ENCODE results near the gene FAM3D. TPM values are rescaled to one million over a fixed set of nuclear protein-coding genes. Genes with fewer than 3 reads are reported as not detected.

FAM3D gene
- polyA plus RNA-seq, 3 donors = 0.28 to 1.9 (median 0.71) TPM

DNA sequence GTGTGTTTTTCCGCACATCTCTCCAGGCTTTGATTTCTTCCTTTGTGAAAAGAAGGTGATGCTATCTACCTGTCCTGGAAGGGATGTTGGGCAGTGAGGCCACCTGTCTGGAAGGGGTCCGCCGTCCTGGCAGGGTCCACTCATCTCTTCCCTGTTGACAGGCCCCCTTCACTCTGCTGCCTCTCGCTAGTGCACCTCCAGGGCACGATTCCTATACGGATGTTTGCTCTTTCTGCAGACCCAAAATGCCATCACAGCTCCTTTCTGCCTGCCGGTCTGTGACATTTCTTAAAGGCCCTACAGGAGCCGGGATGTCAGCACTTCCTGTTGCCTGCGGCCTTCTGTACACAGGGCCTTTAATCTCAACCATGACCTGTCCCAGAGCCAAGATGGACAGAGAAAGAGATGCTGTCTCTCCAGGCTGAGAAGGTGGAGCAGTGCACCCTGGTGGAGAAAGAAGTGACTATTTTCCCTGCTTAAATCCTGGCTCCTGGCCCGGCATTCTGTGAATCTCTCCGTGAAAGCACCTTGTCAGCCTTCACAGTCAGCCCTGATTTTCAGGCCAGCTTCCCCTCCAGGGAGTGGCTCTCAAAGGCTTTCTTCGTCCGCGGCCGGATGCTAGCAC, 7.4 kb downstream of the FAM3D start:
- peaks cover 0 to 3% (median 0%) of the 10 kb centered on the region in 7 donors for H3K9me3 Mint-ChIP-seq
- no peak overlapping the region for H3K9ac ChIP-seq (ENCODE audit: insufficient read depth, low read length, poor library complexity, severe bottlenecking)
- H3K4me2 ChIP-seq (replicated peaks; ENCODE audit: extremely low read depth, low read length, poor library complexity, severe bottlenecking) = no peak overlapping the region

DNA sequence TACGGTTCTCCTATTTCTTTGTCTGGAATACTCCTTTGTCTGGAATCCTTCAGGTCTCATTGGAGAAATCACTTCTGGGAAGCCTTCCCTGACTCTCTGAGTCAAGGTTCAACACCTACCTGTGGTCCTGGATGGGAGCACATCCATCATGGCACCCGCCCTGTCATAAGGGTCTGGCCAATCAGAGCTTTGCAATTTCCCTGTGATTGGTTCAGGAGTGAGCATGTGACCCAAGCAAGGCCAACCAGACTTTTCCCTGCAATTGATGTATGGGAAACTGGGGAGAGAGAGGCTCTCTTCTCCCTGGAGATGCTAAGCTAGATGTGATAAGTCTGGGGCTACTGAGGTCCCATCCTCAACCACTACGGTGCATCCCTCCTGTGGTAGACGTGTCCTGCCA, 8.1 kb downstream of the FAM3D start:
- H3K27ac Mint-ChIP-seq = no peak overlapping the region
- Histone ChIP-seq H3K4me3 (replicated peaks in 1 of 3; ENCODE audit: low read depth in 2 of 3, low read length in 3 of 3) (no peak overlapping the region), H3K27ac (ENCODE audit: low read depth in 1 of 2, low read length in 2 of 2) (no peak overlapping the region), H2AFZ (ENCODE audit: insufficient read depth, low read depth, low read length, poor library complexity, severe bottlenecking) (no peak overlapping the region), H4K20me1 (ENCODE audit: insufficient read depth, low read length) (no peaks in the 10 kb centered on the region), H3K27me3 (ENCODE audit: control insufficient read depth in 2 of 2, insufficient read depth in 2 of 2, low read length in 2 of 2) (no peaks in the 10 kb centered on the region), H3K9me3 (replicated peaks in 1 of 2; ENCODE audit: control insufficient read depth in 1 of 2, insufficient read depth in 1 of 2, low read length in 2 of 2) (no peaks in the 10 kb centered on the region), H3K79me2 (ENCODE audit: insufficient read depth, low read length) (no peaks in the 10 kb centered on the region), H3K36me3 (replicated peaks in 1 of 2; ENCODE audit: control insufficient read depth in 1 of 2, insufficient read depth in 2 of 2, low read length in 2 of 2) (no peaks in the 10 kb centered on the region), H3K4me2 (replicated peaks; ENCODE audit: extremely low read depth, low read length, poor library complexity, severe bottlenecking) (no peak overlapping the region), H3K9ac (ENCODE audit: insufficient read depth, low read length, poor library complexity, severe bottlenecking) (no peak overlapping the region), H3K4me1 (ENCODE audit: control insufficient read depth in 1 of 2, insufficient read depth in 2 of 2, low read length in 2 of 2) (no peaks in the 10 kb centered on the region)
- peaks cover 0 to 1% (median 0%) of the 10 kb centered on the region in 3 donors for H3K27me3 Mint-ChIP-seq (ENCODE audit: low read depth in 3 of 3)
- H3K36me3 Mint-ChIP-seq = no peaks in the 10 kb centered on the region
- no peaks in the 10 kb centered on the region for H3K4me1 Mint-ChIP-seq
- no peak for DNase-seq
- TF ChIP-seq CTCF (IDR thresholded peaks at IDR 0.05) = no peak
- 100% methylated on average over 4 of the region's 4 CpGs for WGBS (ENCODE audit: insufficient coverage)
- intact Hi-C loops (cut with micrococcal nuclease) = no loop called here
- peaks cover 0 to 3% (median 0%) of the 10 kb centered on the region in 7 donors for H3K9me3 Mint-ChIP-seq
- H3K4me3 Mint-ChIP-seq = no peak overlapping the region

More for the DNA sequence above, 7.4 kb downstream of the FAM3D start:
- Histone ChIP-seq H3K4me1 (ENCODE audit: control insufficient read depth in 1 of 2, insufficient read depth in 2 of 2, low read length in 2 of 2) (no peaks in the 10 kb centered on the region), H4K20me1 (ENCODE audit: insufficient read depth, low read length) (no peaks in the 10 kb centered on the region), H3K9me3 (replicated peaks in 1 of 2; ENCODE audit: control insufficient read depth in 1 of 2, insufficient read depth in 1 of 2, low read length in 2 of 2) (no peaks in the 10 kb centered on the region), H3K79me2 (ENCODE audit: insufficient read depth, low read length) (no peaks in the 10 kb centered on the region), H3K4me3 (replicated peaks in 1 of 3; ENCODE audit: low read depth in 2 of 3, low read length in 3 of 3) (no peak overlapping the region), H2AFZ (ENCODE audit: insufficient read depth, low read depth, low read length, poor library complexity, severe bottlenecking) (no peak overlapping the region), H3K36me3 (replicated peaks in 1 of 2; ENCODE audit: control insufficient read depth in 1 of 2, insufficient read depth in 2 of 2, low read length in 2 of 2) (no peaks in the 10 kb centered on the region), H3K27ac (ENCODE audit: low read depth in 1 of 2, low read length in 2 of 2) (no peak overlapping the region), H3K27me3 (ENCODE audit: control insufficient read depth in 2 of 2, insufficient read depth in 2 of 2, low read length in 2 of 2) (no peaks in the 10 kb centered on the region)
- intact Hi-C loops (cut with micrococcal nuclease) = no loop called here
- no peak overlapping the region for H3K4me3 Mint-ChIP-seq
- H3K27ac Mint-ChIP-seq = no peak overlapping the region
- H3K4me1 Mint-ChIP-seq = no peaks in the 10 kb centered on the region
- H3K27me3 Mint-ChIP-seq (ENCODE audit: low read depth in 3 of 3) = peaks cover 0 to 1% (median 0%) of the 10 kb centered on the region in 3 donors
- DNase-seq = no peak
- no peaks in the 10 kb centered on the region for H3K36me3 Mint-ChIP-seq
- WGBS (ENCODE audit: insufficient coverage) = 95% methylated on average over 11 of the region's 15 CpGs
- TF ChIP-seq CTCF (IDR thresholded peaks at IDR 0.05) = no peak
